Measurements from ENCODE around the gene TMEM54. TPM values are rescaled to one million over a fixed set of nuclear protein-coding genes. Genes with fewer than 3 reads are reported as not detected.

TMEM54 gene
- total RNA-seq, 2 donors from 2014 or later, result 96.2 to 239 TPM

GRCh38 chr1:32898958-32899357 lies 2.2 kb downstream of the TMEM54 start:
- no peak for DNase-seq (ENCODE audit: low spot score)
- H3K4me3 ChIP-seq, result no peak overlapping the region
- H3K4me1 ChIP-seq (replicated peaks), result no peaks in the 10 kb centered on the region
- no peak overlapping the region for H3K27ac ChIP-seq
- TF ChIP-seq CTCF (IDR thresholded peaks at IDR 0.05), result no peak
- no peak for TF ChIP-seq POLR2A (IDR thresholded peaks at IDR 0.05)
- TF ChIP-seq POLR2AphosphoS5 (IDR thresholded peaks at IDR 0.05), result no peak
- WGBS, result 92% methylated on average over 3 of the region's 3 CpGs
- intact Hi-C loops (cut with DNase I), result no loop called here
- no peaks in the 10 kb centered on the region for H3K9me3 ChIP-seq
- no peaks in the 10 kb centered on the region for H3K36me3 ChIP-seq
- H3K27me3 ChIP-seq (replicated peaks; ENCODE audit: insufficient read depth), result no peaks in the 10 kb centered on the region

GRCh38 chr1:32898056-32898455 lies 3.1 kb downstream of the TMEM54 start:
- TF ChIP-seq POLR2AphosphoS5 (IDR thresholded peaks at IDR 0.05), result no peak
- no peak for TF ChIP-seq POLR2A (IDR thresholded peaks at IDR 0.05)
- no peak for TF ChIP-seq CTCF (IDR thresholded peaks at IDR 0.05)
- no peak overlapping the region for H3K4me3 ChIP-seq
- no peaks in the 10 kb centered on the region for H3K4me1 ChIP-seq (replicated peaks)
- H3K36me3 ChIP-seq, result no peaks in the 10 kb centered on the region
- WGBS, result 92% methylated on average over 9 of the region's 9 CpGs
- H3K27me3 ChIP-seq (replicated peaks; ENCODE audit: insufficient read depth), result no peaks in the 10 kb centered on the region
- H3K9me3 ChIP-seq, result no peaks in the 10 kb centered on the region
- H3K27ac ChIP-seq, result no peak overlapping the region
- no peak for DNase-seq (ENCODE audit: low spot score)
- intact Hi-C loops (cut with DNase I), result no loop called here

GRCh38 chr1:32897082-32898049 lies 3.8 kb downstream of the TMEM54 start:
- Histone ChIP-seq H3K36me3 (no peaks in the 10 kb centered on the region), H3K27me3 (replicated peaks; ENCODE audit: insufficient read depth) (no peaks in the 10 kb centered on the region), H3K27ac (no peak overlapping the region), H3K9me3 (no peaks in the 10 kb centered on the region), H3K4me1 (replicated peaks) (no peaks in the 10 kb centered on the region), H3K4me3 (no peak overlapping the region)
- intact Hi-C loops (cut with DNase I), result no loop called here
- TF ChIP-seq POLR2AphosphoS5 (IDR thresholded peaks at IDR 0.05) (no peak), CTCF (IDR thresholded peaks at IDR 0.05) (no peak), POLR2A (IDR thresholded peaks at IDR 0.05) (no peak)
- no peak for DNase-seq (ENCODE audit: low spot score)
- 79% methylated on average over 11 of the region's 11 CpGs for WGBS

GRCh38 chr1:32896451-32896850 lies 4.7 kb downstream of the TMEM54 start:
- Histone ChIP-seq H3K9me3 (no peaks in the 10 kb centered on the region), H3K36me3 (no peaks in the 10 kb centered on the region), H3K4me3 (no peak overlapping the region), H3K4me1 (replicated peaks) (no peaks in the 10 kb centered on the region), H3K27ac (no peak overlapping the region), H3K27me3 (replicated peaks; ENCODE audit: insufficient read depth) (no peaks in the 10 kb centered on the region)
- intact Hi-C loops (cut with DNase I), result no loop called here
- 74% methylated on average over 5 of the region's 5 CpGs for WGBS
- TF ChIP-seq CTCF (IDR thresholded peaks at IDR 0.05) (no peak), POLR2A (IDR thresholded peaks at IDR 0.05) (no peak), POLR2AphosphoS5 (IDR thresholded peaks at IDR 0.05) (no peak)
- DNase-seq (ENCODE audit: low spot score), result no peak

All from prostate gland (tissue), 2 donors.